Spleen (tissue), 11 donors: Measurements from ENCODE around the gene ZSCAN1. TPM values are rescaled to one million over a fixed set of nuclear protein-coding genes. Genes with fewer than 3 reads are reported as not detected.

ENCODE experiments used
- DNase-seq: peaks from one replicate; pipeline ENCODE4 v3.0.0-alpha.2; 2020
- H3K27ac ChIP-seq, 8 donors: fragments of 200-600 bp; sonication (generic) in 7 of 8; 1 replicate in 4 of 8; 2 replicates in 4 of 8; pipeline versions ENCODE4 v1.5.0 to v1.8.0; 2016 to 2021; ENCODE audit warnings: inconsistent platforms in 4 of 8, mild to moderate bottlenecking in 4 of 8, moderate library complexity in 1 of 8
- H3K27me3 ChIP-seq, 7 donors: fragments of 200-600 bp; sonication (generic) in 6 of 7; replicated peaks in 1 of 7; 1 replicate in 4 of 7; 2 replicates in 3 of 7; pipeline versions ENCODE4 v1.5.0 to v1.8.0; 2016 to 2021; ENCODE audit warnings: inconsistent platforms in 3 of 7, mild to moderate bottlenecking in 1 of 7
- H3K36me3 ChIP-seq, 6 donors: fragments of 200-600 bp; sonication (generic) in 5 of 6; 1 replicate in 4 of 6; 2 replicates in 2 of 6; pipeline versions ENCODE4 v1.5.0 to v1.8.0; 2016 to 2021; ENCODE audit warnings: inconsistent platforms in 2 of 6
- H3K4me1 ChIP-seq, 6 donors: fragments of 200-600 bp; sonication (generic) in 5 of 6; 1 replicate in 3 of 6; 2 replicates in 3 of 6; pipeline versions ENCODE4 v1.5.0 to v1.8.0; 2016 to 2021; ENCODE audit warnings: inconsistent platforms in 3 of 6
- H3K4me3 ChIP-seq, 8 donors: fragments of 200-600 bp; sonication (generic) in 7 of 8; 1 replicate in 4 of 8; 2 replicates in 4 of 8; pipeline versions ENCODE4 v1.5.0 to v1.8.0; 2016 to 2021; ENCODE audit warnings: inconsistent platforms in 4 of 8, mild to moderate bottlenecking in 4 of 8, moderate library complexity in 2 of 8
- H3K9me3 ChIP-seq, 8 donors: fragments of 200-600 bp; sonication (generic) in 7 of 8; 1 replicate in 4 of 8; 2 replicates in 4 of 8; pipeline versions ENCODE4 v1.5.0 to v1.8.0; 2016 to 2021; ENCODE audit warnings: inconsistent platforms in 4 of 8
- CTCF ChIP-seq, 11 experiments: fragments of 200-600 bp in 7 of 11; fragments of 450-650 bp in 4 of 11; sonication (generic) in 4 of 11; IDR thresholded peaks in 8 of 11; conservative IDR thresholded peaks in 3 of 11; 1 replicate in 7 of 11; 2 replicates in 4 of 11; pipeline versions ENCODE4 v1.4.0 to v1.8.0; 2016 to 2021; ENCODE audit warnings: antibody characterized with exemption in 11 of 11, inconsistent platforms in 4 of 11, mild to moderate bottlenecking in 1 of 11
- POLR2A ChIP-seq, 3 donors: fragments of 450-650 bp; IDR thresholded peaks; one replicate each; pipeline ENCODE4 v1.5.1; 2017; ENCODE audit warnings: antibody characterized with exemption in 3 of 3, mild to moderate bottlenecking in 1 of 3
- POLR2AphosphoS5 ChIP-seq, 3 donors: sonication (generic); formaldehyde crosslinking; IDR thresholded peaks; one replicate each; pipeline ENCODE4 v1.5.1; 2017; ENCODE audit warnings: antibody characterized with exemption in 3 of 3
- WGBS, 5 donors: extraction: QIAGEN DNeasy Blood & Tissue Kit in 3 of 5; methylation state at CpG; one replicate each; pipeline versions ENCODE4 v1.1.5 to v1.1.7; 2013 to 2018; 5-methylcytosine and 5-hydroxymethylcytosine counted together
- intact Hi-C: fragments of 100-400 bp; cut with DNase I; formaldehyde crosslinking; loops from one replicate; pipeline ENCODE4 v1.15.0; 2023; ENCODE audit warnings: low total_unique reads
- polyA plus RNA-seq, 3 donors: library from polyadenylated mRNA; stranded (reverse); fragments of 200-250 nt; gene quantifications; one replicate each; pipeline ENCODE4 v1.2.1, GENCODE V29; 2013
- total RNA-seq, 7 donors: library from RNA; depleted of rRNA in 3 of 7; stranded (reverse); fragments of >200 nt in 3 of 7; fragmentation: NEBNext Ultra II Directional in 4 of 7; extraction: Animal tissue kit (Norgen Biotek cat#: 25700) in 4 of 7; gene quantifications; one replicate each; pipeline versions ENCODE4 v1.1.0 to v1.2.1, GENCODE V29; 2016 to 2021
- donor health status: healthy with polysubstance abuse.
- donor health status: DM: no; HTN: no; CAD: no; lungs with moderate emphysema.
- donor health status: DM: no; HTN: no; CAD: no.
- donor health status: Bipolar disorder and iron deficiency.
- donor health status: healthy.
- donor health status: DM: no; HTN: no; CAD: no.
- donor health status: DM: yes; HTN: yes; CAD: no.

Gene ZSCAN1
- total and polyA plus RNA-seq, 10 donors = 0.08 to 0.24 TPM; not detected in 8

GRCh38 chr19:58085348-58085875, 51.6 kb downstream of the ZSCAN1 start:
- Histone ChIP-seq H3K4me3 (no peak overlapping the region), H3K27me3 (no peaks in the 10 kb centered on the region), H3K4me1 (no peaks in the 10 kb centered on the region), H3K27ac (no peak overlapping the region), H3K36me3 (peaks cover 8 to 70% (median 35%) of the 10 kb centered on the region in 6 donors), H3K9me3 (peaks cover 0 to 98% (median 97%) of the 10 kb centered on the region in 8 donors)
- intact Hi-C loops = no loop called here
- TF ChIP-seq CTCF (IDR thresholded peaks at IDR 0.05 in 8 of 11, conservative IDR thresholded peaks at IDR 0.05 in 3 of 11) = no peak
- TF ChIP-seq POLR2AphosphoS5 (IDR thresholded peaks at IDR 0.05) = peak in 1 of 3 donors; percentile 42
- no peak for TF ChIP-seq POLR2A (IDR thresholded peaks at IDR 0.05)
- WGBS, 5 donors = 88 to 97% (median 93%) methylated on average over 24 to 29 of the region's 29 CpGs
- DNase-seq = no peak

- WGBS, 5 donors = 88 to 97% (median 96%) methylated on average over 11 to 23 of the region's 23 CpGs
- Histone ChIP-seq H3K9me3 (peaks cover 0 to 98% (median 97%) of the 10 kb centered on the region in 8 donors), H3K4me1 (no peaks in the 10 kb centered on the region), H3K36me3 (peaks cover 8 to 76% (median 35%) of the 10 kb centered on the region in 6 donors), H3K4me3 (no peak overlapping the region), H3K27me3 (no peaks in the 10 kb centered on the region), H3K27ac (no peak overlapping the region)
- peak in 2 of 3 donors; percentile 34 to 55 for TF ChIP-seq POLR2AphosphoS5 (IDR thresholded peaks at IDR 0.05)
- no peak for TF ChIP-seq CTCF (IDR thresholded peaks at IDR 0.05 in 8 of 11, conservative IDR thresholded peaks at IDR 0.05 in 3 of 11)
- DNase-seq = no peak
- intact Hi-C loops = no loop called here
Measured at GRCh38 chr19:58086825-58087710, 53.2 kb downstream of the ZSCAN1 start.

GRCh38 chr19:58088521-58089052, 54.8 kb downstream of the ZSCAN1 start:
- H3K27ac ChIP-seq = no peak overlapping the region
- peaks cover 0 to 98% (median 92%) of the 10 kb centered on the region in 8 donors for H3K9me3 ChIP-seq
- no peaks in the 10 kb centered on the region for H3K4me1 ChIP-seq
- H3K27me3 ChIP-seq = no peaks in the 10 kb centered on the region
- H3K36me3 ChIP-seq = peaks cover 8 to 75% (median 34%) of the 10 kb centered on the region in 6 donors
- WGBS, 5 donors = 83 to 98% (median 96%) methylated on average over 8 to 13 of the region's 13 CpGs
- H3K4me3 ChIP-seq = no peak overlapping the region
- no peak for DNase-seq
- TF ChIP-seq POLR2A (IDR thresholded peaks at IDR 0.05) (no peak), POLR2AphosphoS5 (IDR thresholded peaks at IDR 0.05) (peak in 1 of 3 donors; percentile 29)
- intact Hi-C loops = no loop called here

GRCh38 chr19:58089846-58090245, 56.0 kb downstream of the ZSCAN1 start:
- Histone ChIP-seq H3K4me1 (no peaks in the 10 kb centered on the region), H3K36me3 (peaks cover 1 to 62% (median 23%) of the 10 kb centered on the region in 6 donors), H3K27me3 (no peaks in the 10 kb centered on the region), H3K4me3 (no peak overlapping the region), H3K27ac (no peak overlapping the region), H3K9me3 (peaks cover 0 to 98% (median 92%) of the 10 kb centered on the region in 8 donors)
- 94 to 97% (median 96%) methylated on average over 14 to 16 of the region's 16 CpGs for WGBS, 5 donors
- DNase-seq = no peak
- intact Hi-C loops = no loop called here
- TF ChIP-seq POLR2AphosphoS5 (IDR thresholded peaks at IDR 0.05) = peak in 1 of 3 donors; percentile 53
- no peak for TF ChIP-seq POLR2A (IDR thresholded peaks at IDR 0.05)
- no peak for TF ChIP-seq CTCF (IDR thresholded peaks at IDR 0.05 in 8 of 11, conservative IDR thresholded peaks at IDR 0.05 in 3 of 11)
